NCI-H1048 (cell line): ENCODE results near the gene ABCC10.
"Not testable (repeated sequence)": the region's sequence is repeated elsewhere in the genome, so short reads cannot be mapped to it uniquely, and the experiment has no call there.

ENCODE experiments used
- DNase-seq: peaks from one replicate; lab custom pipeline; 2025; lab: John Stamatoyannopoulos, UW

The ABCC10 gene

GRCh38 chr6:43447604-43448003, 20.3 kb downstream of the ABCC10 start:
- no peak for DNase-seq

DNA sequence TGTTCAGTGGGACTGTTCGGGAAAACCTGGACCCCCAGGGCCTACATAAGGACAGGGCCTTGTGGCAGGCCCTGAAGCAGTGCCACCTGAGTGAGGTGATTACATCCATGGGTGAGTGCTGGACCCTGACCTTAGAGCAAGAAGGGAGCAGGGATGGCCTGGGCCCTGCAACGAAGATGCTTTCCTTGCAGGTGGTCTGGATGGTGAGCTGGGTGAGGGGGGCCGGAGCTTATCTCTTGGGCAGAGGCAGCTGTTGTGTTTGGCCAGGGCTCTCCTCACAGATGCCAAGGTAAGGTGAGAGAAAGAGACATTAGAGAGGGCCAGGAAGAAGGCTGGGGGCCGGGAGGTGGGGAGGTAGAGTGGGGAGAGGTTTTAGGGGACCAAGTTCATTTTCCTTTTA, 21.6 kb downstream of the ABCC10 start:
- DNase-seq: no peak

DNA sequence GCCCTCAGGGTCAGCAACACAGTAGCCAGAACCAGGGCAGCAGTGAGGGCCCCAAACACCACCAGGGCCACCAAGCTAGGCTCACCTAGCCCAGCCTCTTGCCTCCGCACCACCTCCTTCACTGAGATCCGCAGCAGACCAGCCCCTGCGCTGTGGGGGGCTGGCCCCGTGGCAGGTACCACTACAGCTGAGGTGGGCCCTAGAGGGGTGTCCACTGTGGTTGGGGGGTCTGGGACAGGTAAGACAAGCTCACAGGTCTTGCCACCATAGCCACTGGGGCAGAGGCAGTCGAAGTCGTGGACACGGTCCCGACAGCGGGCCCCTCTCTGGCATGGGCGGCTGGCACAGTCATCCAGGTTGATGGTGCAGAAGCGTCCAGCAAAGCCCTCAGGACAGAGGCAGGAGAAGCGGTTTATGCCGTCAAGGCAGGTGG, 23.4 kb downstream of the ABCC10 start:
- no peak for DNase-seq

DNA sequence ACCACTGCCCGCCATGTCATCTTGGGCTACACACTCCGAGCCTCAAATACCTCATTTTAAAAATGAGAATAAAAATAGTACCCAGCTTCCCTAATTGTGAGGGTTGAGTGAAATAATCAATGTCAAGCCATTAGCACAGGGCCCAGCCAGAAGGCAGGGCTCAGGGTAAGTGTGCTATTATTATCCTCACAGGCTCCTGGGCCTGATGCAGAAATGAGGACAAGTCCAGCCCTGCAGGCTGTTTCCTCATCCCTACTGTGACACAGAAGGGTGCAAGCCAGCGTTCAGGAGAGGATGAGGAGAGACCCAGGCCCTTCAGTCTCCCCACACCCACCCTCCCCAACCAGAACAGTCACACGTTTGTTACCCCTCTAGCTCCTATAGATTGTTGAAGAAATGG, 24.0 kb downstream of the ABCC10 start:
- no peak for DNase-seq

DNA sequence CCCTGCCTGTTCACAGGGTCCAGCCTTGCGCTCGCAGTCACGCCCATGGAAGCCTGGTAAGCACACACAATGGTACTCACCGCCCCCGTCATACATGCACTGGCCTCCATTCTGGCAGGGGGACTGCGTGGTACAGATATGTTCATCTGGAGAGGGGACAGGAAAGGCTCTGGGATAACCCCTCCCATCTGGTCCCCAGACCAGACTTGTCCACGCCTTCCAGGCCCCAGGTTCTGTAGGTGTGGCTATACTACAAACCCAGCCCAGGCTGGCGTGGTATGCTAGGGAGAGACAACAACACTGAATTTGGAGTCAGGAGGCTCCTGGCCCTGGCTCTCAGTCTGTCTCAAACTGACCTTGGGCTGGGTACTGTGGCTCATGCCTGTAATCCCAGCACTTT, 24.6 kb downstream of the ABCC10 start:
- DNase-seq: no peak

- no peak for DNase-seq
These were observed 25.6 kb downstream of the ABCC10 start for GRCh38 chr6:43452896-43453295.

- DNase-seq: no peak
These were observed 26.5 kb downstream of the ABCC10 start for GRCh38 chr6:43453831-43454230.

DNA sequence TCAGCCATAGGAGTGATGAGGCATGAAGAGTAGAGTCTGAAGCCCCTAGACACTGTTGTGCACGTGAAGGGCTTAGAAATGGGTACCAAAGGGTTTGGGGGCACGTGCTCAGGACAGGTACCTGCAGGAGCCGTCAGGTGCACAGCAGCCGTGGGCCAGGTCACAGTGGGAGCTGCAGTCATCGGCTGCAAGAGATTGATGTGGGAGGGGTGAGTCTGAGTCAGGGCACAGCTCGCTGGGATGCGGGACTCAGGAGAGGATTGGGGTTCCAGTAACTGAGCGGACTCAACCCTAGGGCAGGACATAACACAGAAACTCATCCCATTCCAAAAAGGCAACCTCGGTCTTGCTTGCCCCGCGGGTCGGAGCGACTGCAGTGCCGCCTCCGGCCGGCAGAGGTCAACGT, 27.0 kb downstream of the ABCC10 start:
- DNase-seq: no peak

DNA sequence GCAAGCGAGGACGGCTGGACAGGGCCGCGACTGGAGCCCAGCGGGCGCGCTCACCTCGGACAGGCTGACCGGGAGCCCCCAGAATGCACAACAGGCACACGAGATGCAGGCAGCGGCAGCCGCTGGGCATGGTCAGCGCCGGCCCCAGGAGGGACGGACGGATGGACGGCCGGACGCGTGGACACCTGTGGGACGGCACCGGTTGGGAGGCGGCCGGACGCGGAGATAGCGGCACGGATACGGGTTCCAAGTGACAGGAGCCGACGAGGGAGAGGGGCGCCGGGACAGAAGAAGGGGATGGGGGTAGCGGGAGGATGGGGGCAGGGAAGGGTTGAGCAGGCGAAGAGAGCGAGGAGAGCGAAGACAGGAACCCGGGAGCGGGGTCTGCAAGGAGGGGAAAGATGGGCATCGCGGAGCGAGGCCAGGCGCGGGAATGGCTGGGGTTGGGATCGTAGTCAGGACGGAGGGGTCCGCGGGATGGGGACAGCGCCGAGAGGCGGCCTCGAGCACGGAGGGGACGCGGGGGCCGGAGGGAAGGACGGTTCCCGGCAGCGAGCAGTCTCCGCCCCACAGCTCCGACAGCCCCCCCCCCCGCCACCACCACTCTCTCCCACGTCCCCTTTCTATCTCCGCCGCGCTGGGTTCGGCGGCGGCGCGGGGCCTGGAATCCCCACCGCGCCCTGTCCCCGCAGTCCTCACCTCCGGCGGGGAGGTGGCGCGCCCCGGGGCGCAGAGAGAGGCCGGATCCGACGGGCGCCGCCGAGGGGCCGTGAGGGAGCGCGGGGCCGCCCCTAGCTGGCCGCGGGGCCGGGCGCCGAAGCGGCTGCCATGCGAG, 27.6 kb downstream of the ABCC10 start:
- DNase-seq: no peak

GRCh38 chr6:43455531-43456428, 28.4 kb downstream of the ABCC10 start, which contains the start of gene DLK2:
DLK2 (minus strand) TSS chr6:43455548; CDS start chr6:43454825, 723 bp downstream.
- no peak for DNase-seq

DNA sequence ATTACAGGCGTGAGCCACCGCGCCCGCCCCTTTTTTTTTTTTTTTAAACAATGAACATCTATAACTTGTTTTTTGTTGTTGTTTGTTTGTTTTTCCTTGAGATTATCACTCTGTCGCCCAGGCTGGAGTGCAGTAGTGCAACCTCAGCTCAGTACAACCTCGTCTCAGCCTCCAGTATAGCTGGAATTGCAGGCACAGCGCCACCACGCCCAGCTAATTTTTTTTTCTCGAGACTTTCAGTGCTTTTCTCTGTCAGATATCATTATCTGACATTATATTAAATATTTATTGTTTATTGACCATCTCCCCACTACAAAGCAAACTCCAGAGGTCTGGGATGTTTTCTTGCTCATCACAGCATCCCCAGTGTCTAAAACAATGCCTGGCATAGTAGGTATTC, 30.3 kb downstream of the ABCC10 start:
- DNase-seq: no peak

DNA sequence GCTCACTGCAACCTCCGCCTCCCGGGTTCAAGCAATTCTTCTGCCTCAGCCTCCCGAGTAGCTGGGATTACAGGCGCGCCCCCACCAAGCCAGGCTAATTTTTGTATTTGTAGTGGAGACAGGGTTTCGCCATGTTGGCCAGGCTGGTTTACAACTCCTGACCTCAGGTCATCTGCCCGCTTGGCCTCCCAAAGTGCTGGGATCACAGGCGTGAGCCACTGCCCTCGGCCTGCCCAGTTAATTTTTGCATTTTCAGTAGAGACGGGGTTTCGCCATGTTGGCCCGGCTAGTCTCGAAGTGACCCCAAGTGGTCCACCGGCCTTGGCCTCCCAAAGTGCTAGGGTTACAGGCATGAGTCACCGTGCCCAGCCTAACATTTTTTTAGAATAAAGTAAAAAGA, 30.8 kb downstream of the ABCC10 start:
- not testable (repeated sequence) for DNase-seq

GRCh38 chr6:43459535-43459934, 32.2 kb downstream of the ABCC10 start:
- no peak for DNase-seq

GRCh38 chr6:43460032-43460431, 32.7 kb downstream of the ABCC10 start:
- DNase-seq: no peak

DNA sequence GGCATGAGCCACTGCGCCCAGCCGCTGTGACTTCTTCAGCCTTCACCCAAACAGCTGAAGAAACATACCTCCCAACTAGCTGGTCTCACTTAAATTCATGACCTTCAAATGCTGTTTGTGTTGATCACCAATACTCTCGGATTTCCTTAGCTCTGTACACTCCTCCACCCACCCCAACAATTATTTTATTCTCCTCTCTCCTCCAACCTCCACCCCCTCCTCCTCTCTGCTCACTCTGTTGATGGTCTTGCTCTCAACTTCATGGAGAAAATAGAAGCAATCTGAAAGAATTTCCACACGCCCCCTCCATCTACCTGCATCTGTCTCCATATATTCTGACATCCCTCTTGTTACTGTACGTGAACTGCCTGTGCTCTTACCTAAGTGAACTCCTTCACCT, 34.6 kb downstream of the ABCC10 start:
- no peak for DNase-seq

DNA sequence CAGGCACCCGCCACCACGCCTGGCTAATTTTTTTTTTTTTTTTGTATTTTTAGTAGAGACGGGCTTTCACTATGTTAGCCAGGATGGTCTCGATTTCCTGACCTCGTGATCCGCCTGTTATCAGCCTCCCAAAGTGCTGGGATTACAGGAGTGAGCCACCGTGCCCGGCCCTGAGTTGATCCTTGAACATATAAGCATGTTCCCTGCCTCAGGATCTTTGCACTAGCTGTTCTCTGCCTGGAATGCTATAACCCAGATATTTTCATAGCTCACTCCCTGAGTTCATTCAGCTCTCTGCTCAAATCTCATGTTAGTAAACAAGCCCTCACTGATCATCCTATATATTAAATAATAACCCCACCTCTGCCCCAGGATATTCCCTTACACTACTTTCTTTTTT, 37.0 kb downstream of the ABCC10 start:
- no peak for DNase-seq

DNA sequence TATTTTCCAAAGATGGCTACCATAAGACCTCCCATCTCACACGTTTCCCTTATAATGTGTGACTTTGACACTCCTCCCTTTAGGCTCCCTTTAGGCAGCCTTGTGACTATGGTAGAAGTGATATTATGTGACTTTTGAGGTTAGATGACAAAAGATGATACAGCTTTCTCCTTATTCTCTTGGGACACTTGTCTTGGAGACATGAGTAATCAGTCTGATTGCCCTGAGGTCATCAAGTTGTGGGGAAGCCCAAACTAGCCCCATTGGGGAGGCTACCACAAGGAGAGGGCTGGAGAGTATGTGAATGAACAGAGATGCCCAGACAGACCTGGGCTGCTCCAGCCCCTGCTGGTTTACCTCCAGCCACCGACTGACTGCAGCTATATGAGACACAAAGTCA, 38.6 kb downstream of the ABCC10 start:
- no peak for DNase-seq

- DNase-seq: not testable (repeated sequence)
These were observed 39.9 kb downstream of the ABCC10 start for GRCh38 chr6:43467265-43467664.

DNA sequence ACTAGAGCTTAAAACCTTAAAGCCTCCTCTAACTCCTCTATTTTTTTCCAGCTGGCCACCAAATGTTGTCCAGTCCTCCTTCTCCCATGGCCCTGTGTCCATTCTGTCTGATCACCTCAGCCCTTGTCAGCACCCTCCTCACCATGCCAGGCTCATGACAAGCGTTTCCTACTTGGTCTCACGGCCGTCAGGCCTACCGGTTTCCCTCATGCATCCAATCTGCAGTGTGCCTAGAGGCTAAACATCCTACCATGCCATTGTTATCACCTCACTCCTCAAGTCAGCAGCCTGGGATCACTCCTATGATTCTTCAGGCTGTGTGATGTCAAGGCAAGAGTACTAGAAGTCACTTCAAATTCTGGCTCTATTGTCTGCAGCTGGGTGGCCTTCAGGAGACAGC, 40.4 kb downstream of the ABCC10 start:
- DNase-seq: no peak

- DNase-seq: no peak
These were observed 40.9 kb downstream of the ABCC10 start for GRCh38 chr6:43468240-43468639.

DNA sequence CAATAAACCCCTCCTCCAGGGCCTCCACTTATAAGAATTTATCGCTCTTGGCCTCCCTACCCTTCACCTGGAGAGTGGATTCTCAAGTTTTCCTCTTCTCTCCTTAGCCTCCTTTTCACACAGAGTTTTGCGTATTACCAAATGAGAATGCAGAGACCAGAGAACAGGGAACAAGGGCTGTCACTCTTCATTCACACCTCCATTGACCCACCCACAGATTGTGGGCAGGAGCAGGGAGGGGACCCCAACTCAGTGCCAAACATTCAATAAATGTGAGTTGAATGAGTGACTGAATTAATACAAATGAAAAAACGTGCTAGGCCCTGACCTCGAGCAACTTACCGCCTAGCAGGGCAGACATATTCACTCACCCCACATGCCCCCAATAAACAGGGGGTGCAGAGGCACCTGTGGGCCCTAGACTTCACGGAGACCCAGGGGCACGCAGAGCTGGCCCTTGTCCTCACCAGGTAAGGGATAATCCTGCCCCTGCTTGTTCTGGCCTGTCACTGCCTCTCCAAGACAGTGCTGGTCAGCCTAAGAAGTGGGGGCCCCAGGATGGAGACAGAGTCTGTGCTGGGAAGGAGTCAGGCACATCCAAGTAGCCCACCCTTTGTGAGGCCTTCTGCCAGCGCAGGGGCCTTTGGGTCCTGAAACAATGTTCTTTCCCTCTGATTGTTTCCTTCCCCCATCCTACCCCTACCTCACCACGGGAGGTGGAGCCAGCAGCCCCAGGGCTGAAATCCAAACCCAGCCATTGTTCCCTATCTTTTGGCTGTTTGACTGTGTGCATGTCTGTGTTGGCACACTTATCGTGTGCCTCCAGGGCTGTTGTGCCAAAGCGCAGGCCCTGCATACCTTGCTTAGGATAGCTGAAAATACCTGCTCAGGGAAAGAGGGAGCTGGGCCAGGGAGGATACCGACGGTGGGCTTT, 41.7 kb downstream of the ABCC10 start:
- DNase-seq: no peak

GRCh38 chr6:43469947-43470346, 42.6 kb downstream of the ABCC10 start:
- no peak for DNase-seq
